ENCODE data around the gene TAS2R31. TPM values are rescaled to one million over a fixed set of nuclear protein-coding genes. Genes with fewer than 3 reads are reported as not detected.

TAS2R31 gene
- total and polyA plus RNA-seq, 10 of the 15 experiments (the other 5 are each of a cell fraction or from before 2014, with no cell fraction given), result 0.09 to 4.9 (median 0.77) TPM

DNA sequence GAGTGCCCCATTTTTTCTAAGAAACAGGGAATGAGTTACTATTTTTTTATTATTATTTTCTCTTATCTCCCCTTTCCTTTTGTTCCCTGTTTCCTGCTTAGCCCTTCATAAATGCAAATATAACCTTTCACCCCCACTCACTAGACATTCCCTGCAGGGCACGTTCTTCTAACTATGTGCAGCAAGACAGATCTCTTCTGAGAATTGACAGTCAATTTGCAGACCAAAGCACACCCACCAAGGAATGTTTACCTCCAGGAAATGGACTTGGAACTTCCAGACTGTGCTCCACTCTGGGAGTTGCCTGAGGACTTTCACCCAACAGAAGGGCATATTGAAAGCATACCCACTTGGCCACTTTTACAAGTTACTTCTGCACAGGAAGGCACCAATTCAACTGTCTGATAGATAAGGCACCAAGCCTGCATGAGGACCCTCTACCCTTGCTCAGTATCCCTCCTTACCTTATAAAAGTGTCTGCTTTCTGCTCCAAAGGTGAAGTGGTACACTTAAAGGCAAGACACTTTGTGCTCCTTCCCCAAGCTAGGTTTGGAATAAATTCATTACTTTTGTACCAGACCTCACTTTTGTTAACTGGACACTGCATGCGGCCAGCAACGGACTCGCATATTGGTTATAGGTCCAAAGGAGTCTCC lies 15.3 kb downstream of the TAS2R31 start:
- Histone ChIP-seq H2AFZ (ENCODE audit: control insufficient read depth, low read depth, low read length) (no peak overlapping the region), H3K27ac (ENCODE audit: control insufficient read depth, insufficient read depth) (no peak overlapping the region), H3K79me2 (ENCODE audit: control insufficient read depth, insufficient read depth, low read length) (no peaks in the 10 kb centered on the region), H3K9ac (ENCODE audit: control insufficient read depth, insufficient read depth, low read length) (no peak overlapping the region), H3K4me2 (ENCODE audit: control insufficient read depth, insufficient read depth) (no peak overlapping the region), H3K4me3 (no peak overlapping the region), H3K4me1 (ENCODE audit: control insufficient read depth, insufficient read depth, low read length) (no peaks in the 10 kb centered on the region), H4K20me1 (ENCODE audit: control insufficient read depth, insufficient read depth) (no peaks in the 10 kb centered on the region), H3K36me3 (ENCODE audit: control insufficient read depth in 2 of 2, insufficient read depth in 2 of 2, low read length in 1 of 2) (no peaks in the 10 kb centered on the region), H3K27me3 (replicated peaks in 1 of 2; ENCODE audit: control insufficient read depth in 2 of 2, insufficient read depth in 2 of 2, low read length in 1 of 2) (no peaks in the 10 kb centered on the region), H3K9me3 (replicated peaks; ENCODE audit: control insufficient read depth, insufficient read depth, low read length) (no peaks in the 10 kb centered on the region)
- no peak for ATAC-seq
- ChIA-PET SMC1A (ENCODE audit: uncharacterized antibody, unreplicated experiment) (no interaction called here), RAD21 (ENCODE audit: unreplicated experiment) (no interaction called here), CTCF (no interaction called here), POLR2A (no interaction called here)
- in situ Hi-C loops (cut with MboI) (loop anchor here (5.0 kb wide), 1 partner anchor 56 kb away; no protein-coding TSS in a partner anchor), intact Hi-C loops (cut with micrococcal nuclease; ENCODE audit: unreplicated experiment) (loop anchor here (1.0 kb wide), 1 partner anchor 54 kb away; no protein-coding TSS in a partner anchor)
- BruUV-seq (replicated peaks), result no TSS peak
- FAIRE-seq, result no peak
- TF ChIP-seq, protein P1, sequence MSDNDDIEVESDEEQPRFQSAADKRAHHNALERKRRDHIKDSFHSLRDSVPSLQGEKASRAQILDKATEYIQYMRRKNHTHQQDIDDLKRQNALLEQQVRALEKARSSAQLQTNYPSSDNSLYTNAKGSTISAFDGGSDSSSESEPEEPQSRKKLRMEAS (IDR thresholded peaks at IDR 0.05; ENCODE audit: low read depth, low read length), result no peak
- no peak for DNase-seq (ENCODE audit: low read depth, low spot score)
- WGBS (ENCODE audit: insufficient coverage, insufficient replicate concordance, low lambda C conversion rate, missing lambda C conversion rate), result 98% methylated on average over 4 of the region's 4 CpGs

DNA sequence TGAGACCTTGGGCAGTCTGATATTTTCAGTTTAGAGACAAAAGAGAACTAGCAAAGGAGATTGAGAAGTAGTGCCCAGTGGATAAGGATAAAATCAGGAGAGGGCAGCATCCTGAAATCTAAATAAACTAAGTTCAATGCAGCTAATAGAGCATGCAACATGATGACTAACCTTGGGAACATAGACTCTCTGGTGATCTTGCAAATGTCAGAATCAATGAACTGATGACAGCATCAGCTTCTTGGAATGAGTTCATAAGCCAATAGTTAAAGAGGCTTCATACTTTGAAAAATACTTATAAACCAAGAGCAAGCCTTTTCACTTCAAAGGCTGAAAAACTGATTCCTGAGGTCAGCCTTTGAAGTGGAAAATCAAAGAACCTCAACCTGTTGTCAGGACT lies 17.0 kb downstream of the TAS2R31 start:
- no peak for DNase-seq (ENCODE audit: low read depth, low spot score)
- Histone ChIP-seq H3K9ac (ENCODE audit: control insufficient read depth, insufficient read depth, low read length) (no peak overlapping the region), H3K27ac (ENCODE audit: control insufficient read depth, insufficient read depth) (no peak overlapping the region), H3K9me3 (replicated peaks; ENCODE audit: control insufficient read depth, insufficient read depth, low read length) (no peaks in the 10 kb centered on the region), H3K36me3 (ENCODE audit: control insufficient read depth in 2 of 2, insufficient read depth in 2 of 2, low read length in 1 of 2) (no peaks in the 10 kb centered on the region), H3K4me1 (ENCODE audit: control insufficient read depth, insufficient read depth, low read length) (no peaks in the 10 kb centered on the region), H3K27me3 (replicated peaks in 1 of 2; ENCODE audit: control insufficient read depth in 2 of 2, insufficient read depth in 2 of 2, low read length in 1 of 2) (no peaks in the 10 kb centered on the region), H2AFZ (ENCODE audit: control insufficient read depth, low read depth, low read length) (no peak overlapping the region), H3K79me2 (ENCODE audit: control insufficient read depth, insufficient read depth, low read length) (no peaks in the 10 kb centered on the region), H3K4me2 (ENCODE audit: control insufficient read depth, insufficient read depth) (no peak overlapping the region), H4K20me1 (ENCODE audit: control insufficient read depth, insufficient read depth) (no peaks in the 10 kb centered on the region), H3K4me3 (no peak overlapping the region)
- RAD21 ChIA-PET (ENCODE audit: unreplicated experiment), result no interaction called here
- in situ Hi-C loops (cut with MboI) (no loop called here), intact Hi-C loops (cut with micrococcal nuclease; ENCODE audit: unreplicated experiment) (no loop called here)
- no peak for FAIRE-seq
- BruUV-seq (replicated peaks), result no TSS peak
- POLR2A ChIA-PET, result no interaction called here
- CTCF ChIA-PET, result interaction anchor here (1.4 kb wide), 1 partner anchor 7 kb away, joined by 3 read pairs; no protein-coding TSS in a partner anchor
- ATAC-seq, result no peak
- SMC1A ChIA-PET (ENCODE audit: uncharacterized antibody, unreplicated experiment), result no interaction called here
- no peak for TF ChIP-seq IRF5 (IDR thresholded peaks at IDR 0.05; ENCODE audit: borderline replicate concordance)
- no peak for TF ChIP-seq MYC (IDR thresholded peaks at IDR 0.05; ENCODE audit: insufficient read depth, insufficient read length, insufficient replicate concordance, low read length, severe bottlenecking)
- no peak for TF ChIP-seq FOXK2 (IDR thresholded peaks at IDR 0.05)
- TF ChIP-seq HDAC6 (IDR thresholded peaks at IDR 0.05; ENCODE audit: unreplicated experiment), result no peak
- no peak for TF ChIP-seq ZNF24 (IDR thresholded peaks at IDR 0.05)
- no peak for TF ChIP-seq ZNF217 (IDR thresholded peaks at IDR 0.05)
- no peak for TF ChIP-seq ATF7 (IDR thresholded peaks at IDR 0.05; ENCODE audit: low read depth)
- no peak for TF ChIP-seq CUX1 (IDR thresholded peaks at IDR 0.05; ENCODE audit: insufficient replicate concordance, low read depth, low read length)
- no peak for TF ChIP-seq POLR2A (IDR thresholded peaks at IDR 0.05; ENCODE audit: low read depth, low read length)
